Cortex of kidney (tissue), 1 donor: ENCODE measurements around the gene RPN1.
"Not testable (repeated sequence)": the region's sequence is repeated elsewhere in the genome, so short reads cannot be mapped to it uniquely, and the experiment has no call there.

Experiments used
- DNase-seq: peaks from one replicate; lab custom pipeline; 2025; lab: John Stamatoyannopoulos, UW

Gene RPN1

DNA sequence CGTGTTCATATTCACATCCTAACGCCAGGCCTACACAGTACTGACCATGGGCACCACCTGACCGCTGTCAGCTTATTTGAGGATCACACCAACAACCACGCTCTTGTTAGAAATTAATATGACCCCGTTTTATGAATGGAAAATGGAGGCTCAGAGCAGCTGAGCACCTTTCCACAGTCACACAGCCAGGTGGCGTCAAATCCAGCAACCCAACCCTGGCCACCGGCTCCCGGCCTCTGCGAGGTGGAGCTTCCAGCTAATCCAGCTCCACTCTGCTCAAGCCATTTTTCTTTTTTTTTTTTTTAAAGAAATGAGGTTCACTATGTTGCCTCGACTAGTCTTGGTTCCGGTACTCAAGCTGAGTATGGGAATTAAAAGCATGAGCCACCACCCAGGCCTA is 41.3 kb downstream of the RPN1 start:
- DNase-seq: no peak

DNA sequence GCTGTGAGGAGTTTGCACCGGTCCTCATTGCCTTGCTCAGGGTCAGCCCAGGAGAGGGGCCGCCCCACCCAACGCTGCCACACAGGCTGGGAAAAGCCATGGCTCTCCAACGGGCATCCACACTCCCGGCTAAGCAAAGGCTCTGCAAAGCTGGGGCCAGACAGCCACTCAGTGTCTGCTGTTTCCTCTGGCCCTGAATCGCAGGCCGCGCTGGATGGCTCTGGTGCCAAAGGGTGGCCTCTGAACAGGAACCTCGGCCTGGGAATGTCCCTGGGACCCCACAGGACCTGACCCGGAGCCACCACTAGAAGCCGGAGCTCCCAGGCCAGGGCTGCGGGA is 42.9 kb downstream of the RPN1 start:
- no peak for DNase-seq

DNA sequence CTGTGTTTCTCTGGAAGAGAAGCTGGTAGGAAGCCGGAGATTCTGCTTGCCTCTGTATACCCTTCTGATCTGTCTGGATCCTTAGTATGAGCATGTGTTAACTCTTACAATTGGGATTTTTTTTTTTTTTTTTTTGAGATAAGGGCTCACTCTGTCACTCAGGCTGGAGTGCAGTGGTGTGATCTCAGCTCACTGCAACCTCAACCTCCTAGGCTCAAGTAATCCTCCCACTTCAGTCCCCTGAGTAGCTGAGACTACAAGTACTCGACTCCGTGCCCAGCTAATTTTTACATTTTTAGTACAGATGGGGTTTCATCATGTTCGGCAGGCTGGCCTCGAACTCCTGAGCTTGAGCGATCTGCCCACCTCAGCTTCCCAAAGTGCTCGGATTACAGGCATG is 44.5 kb downstream of the RPN1 start:
- DNase-seq: no peak

DNA sequence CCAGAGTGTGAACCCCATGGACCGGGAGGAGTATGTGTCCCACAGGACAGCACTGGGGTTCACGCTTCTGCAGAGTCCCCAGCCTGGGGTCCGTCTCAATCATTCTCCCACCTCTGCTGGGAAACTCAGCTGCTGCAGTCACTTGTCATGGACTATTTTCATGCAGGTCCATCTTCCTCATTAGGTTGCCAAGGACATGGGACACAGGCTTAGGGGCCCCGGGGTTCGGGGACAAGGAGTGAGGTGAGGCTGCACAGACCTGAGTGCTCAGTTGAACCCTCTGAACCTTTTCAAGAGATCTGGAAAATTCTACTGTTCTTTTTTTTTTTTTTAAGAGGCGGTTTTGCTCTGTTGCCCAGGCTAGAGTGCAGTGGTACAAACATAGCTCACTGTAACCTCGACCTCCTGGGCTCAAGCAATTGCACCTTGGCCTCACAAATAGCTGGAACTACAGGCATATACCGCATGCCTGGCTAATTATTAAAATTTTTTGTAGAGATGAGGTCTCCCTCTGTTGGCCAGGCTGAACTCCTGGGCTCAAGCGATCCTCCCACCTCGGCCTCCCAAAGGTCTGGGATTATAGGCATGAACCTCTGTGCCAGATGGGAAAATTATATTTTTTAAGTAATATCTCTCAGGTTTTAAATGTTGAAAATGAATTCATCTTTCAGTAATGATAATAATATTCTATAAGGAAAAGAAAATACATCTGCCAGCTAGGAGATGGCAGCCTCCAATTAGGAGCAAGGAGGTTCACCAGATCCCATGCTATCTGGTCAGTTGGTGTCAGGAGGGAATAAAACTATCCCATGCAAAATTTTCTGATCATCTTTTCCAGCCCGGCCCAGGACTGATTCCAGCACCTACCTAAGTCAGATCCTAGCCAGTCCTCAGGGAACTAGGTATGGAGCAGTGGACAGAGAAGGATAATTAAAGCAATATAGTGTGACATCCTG is 45.2 kb downstream of the RPN1 start:
- DNase-seq: no peak

DNA sequence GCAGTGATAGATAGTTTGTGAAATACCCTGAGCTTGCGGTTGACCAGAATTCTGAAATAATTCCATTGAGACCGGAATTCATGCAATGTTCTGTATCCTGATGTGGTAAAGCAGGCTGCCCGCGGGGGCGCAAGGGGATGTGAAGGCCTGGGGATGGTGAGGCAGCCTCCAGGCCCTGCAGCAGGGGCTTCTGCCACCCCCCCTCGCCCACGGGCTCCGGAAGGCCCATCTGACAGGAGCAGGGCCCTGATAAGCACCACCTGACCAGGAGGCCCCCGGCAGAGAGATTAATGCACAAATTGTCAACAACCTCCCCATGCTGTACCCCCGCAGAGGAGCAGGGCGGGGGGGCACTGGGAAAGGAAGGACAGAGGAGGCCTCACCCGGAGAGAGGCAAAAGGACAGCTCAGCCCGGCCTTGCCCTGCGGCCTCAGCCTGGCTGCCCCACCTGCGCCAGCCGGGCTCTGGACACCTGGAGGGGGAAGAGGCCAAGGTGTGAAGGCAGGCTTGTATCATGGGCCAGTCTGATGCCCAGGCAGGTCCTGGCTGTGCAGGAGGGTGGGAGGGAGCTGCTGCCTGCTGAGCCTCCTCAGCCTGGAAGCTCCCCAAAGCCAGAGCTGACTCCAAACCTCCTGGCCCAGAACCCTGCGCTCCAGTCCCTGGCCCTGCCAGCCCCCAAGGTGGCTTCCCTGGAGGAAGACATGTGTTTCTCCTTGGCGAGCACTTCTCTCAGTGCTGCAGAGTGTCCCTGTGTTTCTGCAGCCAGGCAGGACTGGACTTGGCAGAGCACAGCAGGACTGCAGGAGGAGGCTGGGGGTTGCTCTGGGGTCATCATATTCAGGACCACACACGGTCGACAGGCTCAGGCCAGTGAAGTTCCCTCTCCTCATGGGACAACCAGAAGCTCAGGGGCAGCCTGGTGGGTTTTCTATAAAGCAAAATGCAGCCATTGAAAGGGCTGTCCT is 46.5 kb downstream of the RPN1 start:
- no peak for DNase-seq

DNA sequence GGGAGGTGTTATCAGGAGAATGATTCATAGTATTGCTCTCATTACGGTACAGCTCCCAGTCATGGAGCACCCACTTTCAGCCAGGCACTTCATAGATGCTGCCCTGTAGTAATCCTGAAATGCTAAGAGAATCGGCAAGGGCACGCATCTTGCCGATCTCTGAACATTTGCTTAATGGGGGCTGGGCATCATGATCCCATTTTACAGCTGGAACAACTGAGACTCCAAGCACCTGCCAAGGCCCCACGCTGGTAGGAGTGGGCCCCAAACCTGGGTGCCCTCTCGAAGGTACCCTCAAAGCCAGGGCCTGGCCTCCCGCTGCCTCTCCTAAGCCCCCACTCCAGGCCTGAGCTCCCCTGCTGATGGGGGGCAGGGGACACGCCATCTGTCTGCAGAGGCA is 47.3 kb downstream of the RPN1 start:
- no peak for DNase-seq

DNA sequence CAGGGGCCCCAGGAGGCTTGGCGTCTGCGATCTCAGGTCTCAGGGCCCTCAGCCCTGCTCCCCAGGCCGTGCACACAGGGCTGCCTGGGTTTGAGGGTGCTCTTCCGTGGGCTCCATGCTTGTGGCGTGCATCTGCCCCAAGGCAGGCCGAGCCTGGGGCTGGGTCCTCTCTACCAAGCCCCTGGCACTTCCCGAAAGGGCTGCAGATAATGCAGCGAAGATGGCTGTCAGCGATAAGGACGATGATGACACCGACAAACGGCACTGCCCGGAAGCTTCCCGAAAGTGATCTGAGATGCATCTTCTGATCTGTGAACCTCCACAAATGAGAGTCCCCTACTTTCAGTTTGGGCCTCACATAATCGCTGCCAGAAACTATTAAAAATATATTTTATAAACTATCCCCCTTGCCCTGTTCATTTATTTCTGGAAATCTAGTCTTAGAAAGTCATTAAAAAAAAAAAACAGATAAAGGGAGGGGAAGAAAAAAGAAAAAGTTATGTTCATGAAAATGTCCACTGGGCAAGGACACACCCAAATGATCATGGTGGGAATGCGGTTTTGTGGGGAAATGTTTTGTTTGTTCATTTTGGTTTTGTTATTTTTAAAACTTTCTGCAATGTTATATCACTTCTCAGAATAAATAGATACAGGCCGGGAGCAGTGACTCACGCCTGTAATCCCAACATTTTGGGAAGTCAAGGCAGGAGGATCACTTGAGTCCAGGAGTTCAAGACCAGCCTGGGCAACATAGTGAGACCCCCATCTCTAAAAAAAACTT is 51.5 kb downstream of the RPN1 start:
- no peak for DNase-seq

DNA sequence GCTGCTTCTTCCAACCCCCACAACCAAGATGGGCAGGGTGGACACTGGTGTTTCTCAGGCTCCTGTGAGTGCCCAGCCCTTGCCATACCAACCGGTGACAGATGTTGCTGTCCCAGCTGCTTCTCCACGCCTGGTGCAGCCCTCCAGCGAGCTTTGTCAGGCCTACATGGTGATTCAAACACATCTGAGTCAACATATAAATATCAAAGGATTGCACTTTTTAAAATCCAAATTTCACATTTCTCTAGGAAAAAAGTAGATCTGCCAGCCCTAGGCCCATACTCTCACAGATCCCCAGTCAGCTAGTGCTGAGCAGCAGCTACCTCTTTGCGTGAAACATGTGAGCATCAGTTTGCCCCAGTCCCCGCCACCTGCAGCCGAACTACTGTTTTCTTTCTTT is 52.7 kb downstream of the RPN1 start:
- DNase-seq: no peak

DNA sequence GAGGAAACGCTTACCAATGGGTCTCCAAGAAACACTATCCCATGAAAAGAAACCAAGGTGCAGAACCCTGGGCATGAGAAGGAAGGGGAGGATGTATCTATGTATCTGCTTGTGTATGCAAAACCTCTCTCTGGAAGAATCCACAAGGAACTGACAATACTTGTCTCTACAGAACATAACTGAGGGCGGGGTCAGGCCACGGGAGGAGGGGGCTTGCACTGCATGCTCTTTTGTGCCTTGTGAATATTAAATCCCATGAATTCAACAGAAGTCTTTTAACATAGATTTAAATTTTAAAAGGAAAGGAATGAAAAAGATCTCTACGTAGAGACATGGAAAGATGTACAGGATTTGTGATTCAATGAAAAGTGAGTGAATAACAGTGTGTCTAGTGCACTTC is 57.8 kb downstream of the RPN1 start:
- DNase-seq: no peak

DNA sequence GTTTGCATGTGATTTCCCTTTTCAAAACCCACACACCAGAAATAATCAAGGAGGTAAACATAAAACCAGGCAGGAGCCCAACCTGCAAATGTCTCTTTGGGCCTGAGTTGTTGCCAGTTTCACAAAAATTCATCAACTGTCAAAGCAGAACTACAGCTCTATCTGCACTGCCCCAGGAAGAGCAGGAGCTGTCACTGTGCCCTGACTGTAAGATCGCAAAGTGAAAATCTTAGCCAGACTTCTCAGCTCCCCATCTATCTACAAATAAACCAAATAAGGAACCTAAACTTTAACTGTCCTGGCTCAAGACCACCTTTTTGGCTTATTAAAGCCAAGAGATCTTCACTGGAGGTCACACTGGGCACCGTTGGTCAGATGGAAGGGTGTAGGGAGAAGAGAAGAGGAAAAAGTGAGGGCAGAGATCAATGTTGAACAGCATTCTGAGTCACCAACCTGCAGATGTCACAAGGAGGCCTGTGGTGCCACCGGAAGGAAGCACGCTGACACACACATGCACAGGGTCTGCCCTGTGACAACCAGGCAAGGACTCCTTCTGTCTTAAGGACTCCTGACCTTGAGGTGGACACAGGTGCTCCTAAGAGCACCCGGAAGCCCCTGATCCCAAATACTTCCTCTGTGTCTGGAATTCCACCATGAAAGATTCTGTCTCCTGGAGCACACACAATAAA is 58.7 kb downstream of the RPN1 start:
- no peak for DNase-seq

DNA sequence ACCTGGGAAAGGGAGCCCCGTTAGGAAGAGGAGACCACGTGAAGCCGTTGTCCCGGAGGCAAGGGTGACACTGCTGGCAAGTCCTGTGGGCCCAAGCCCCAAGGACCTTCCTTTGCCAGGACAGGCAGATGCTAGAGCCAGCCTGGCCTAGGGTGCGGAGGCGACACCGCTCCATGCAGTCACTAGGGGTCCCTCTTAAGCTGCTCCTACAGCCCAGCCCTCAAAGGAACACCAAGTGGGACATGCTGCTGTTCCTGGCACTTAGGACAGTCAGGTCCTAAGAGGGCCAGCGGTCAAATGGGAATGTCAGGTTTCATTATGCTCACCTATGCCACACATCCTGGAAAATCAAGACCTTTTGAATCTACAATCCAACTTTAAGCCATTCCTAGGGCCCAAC is 59.7 kb downstream of the RPN1 start:
- DNase-seq: no peak

DNA sequence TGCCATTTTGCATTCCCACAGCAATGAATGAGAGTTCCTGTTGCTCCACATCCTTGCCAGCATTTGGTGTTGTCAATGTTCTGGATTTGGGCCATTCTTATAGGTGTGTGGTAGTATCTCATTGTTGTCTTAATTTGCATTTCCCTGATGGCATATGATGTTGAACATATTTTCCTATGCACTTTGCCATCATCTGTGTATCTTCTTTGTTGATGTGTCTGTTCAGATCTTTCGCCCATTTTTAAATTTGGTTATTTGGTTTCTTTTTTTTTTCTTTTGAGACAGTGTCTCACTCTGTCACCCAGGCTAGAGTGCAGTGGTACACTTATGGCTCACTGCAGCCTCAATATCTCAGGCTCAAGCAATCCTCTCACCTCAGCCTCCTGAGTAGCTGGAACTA is 60.6 kb downstream of the RPN1 start:
- not testable (repeated sequence) for DNase-seq

DNA sequence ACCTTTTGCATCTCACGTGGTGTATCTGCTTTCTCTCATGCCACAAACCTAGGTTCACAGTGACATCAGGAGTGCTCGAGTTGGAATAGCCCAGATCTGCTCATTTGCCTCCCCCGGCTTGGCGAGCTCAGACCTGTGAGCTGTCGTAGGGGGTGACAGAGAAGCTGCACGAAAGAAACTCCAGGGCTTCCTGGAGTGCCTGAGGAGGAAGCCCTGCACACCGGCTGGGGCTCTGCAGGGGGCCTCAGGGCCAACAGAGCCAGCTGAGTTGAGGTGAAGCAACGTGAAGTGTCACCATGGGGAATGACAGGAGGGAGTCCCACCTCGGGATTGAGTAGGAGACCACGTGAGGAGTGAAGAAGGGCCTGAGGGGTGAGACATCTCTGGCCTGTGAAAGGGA is 62.5 kb downstream of the RPN1 start:
- DNase-seq: no peak

DNA sequence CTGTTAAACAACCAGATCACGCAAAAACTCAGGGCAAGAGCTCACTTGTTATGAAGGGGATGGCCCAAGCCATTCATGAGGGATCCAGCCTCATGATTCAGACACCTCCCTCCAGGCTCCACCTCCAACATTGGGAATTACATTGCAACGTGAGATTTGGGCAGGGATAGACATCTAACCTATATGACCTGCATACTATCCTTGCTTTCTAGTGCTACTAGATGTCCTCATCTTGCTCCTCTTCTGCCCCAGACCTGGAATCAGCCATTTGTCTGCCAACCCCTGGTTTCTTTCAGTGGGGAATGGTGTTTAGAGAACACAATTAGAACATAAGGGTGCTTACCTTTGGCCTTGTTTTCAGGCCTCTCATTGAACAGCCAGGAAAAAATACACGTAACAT is 63.2 kb downstream of the RPN1 start:
- DNase-seq: no peak

DNA sequence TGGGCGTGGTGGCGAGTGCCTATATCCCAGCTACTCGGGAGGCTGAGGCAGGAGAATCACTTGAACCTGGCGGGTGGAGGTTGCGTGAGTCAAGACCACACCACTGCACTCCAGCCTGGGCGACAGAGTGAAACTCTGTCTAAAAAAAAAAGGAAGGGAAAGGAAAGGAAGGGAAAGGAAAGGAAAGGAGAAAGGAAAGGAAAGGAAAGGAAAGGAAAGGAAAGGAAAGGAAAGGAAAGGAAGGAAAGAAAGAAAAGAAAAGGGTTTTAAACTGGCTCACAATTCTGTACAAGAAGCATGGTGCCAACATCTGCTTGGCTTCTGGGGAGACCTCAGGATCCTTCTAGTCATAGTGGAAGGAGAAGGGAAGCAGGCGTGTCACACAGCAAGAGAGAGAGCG is 63.7 kb downstream of the RPN1 start:
- DNase-seq: not testable (repeated sequence)

DNA sequence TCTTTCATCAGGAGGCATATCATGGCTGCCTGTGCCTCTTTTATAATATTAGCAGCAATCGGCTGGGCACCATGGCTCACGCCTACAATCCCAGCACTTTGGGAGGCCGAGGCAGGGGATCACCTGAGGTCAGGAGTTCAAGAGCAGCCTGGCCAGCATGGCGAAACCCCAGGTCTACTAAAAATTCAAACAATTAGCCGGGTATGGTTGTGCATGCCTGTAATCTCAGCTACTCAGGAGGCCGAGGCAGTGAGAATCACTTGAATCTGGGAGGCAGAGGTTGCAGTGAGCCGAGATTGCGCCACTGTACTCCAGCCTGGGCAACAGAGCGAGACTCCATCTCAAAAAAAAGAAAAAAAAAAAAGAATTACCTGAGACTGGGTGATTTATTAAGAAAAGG is 64.2 kb downstream of the RPN1 start:
- not testable (repeated sequence) for DNase-seq

DNA sequence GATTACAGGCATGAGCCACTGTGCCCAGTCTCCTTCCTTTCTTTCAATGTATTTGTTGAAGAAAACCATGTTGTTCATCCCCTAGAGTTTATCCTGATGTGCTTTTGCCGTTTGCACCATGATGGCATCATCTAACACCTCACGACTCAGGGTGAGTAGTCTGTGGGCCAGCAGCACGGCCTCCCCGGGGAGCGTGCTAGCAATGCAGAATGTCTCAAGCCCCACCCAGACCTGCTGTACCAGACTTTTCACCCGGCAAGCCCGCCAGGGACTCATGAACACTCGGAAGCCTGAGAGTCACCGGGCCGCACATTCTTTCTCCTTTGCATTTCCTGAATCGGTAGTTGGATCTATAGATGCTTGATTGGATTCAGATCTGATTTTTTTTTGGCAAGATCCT is 64.6 kb downstream of the RPN1 start:
- no peak for DNase-seq

DNA sequence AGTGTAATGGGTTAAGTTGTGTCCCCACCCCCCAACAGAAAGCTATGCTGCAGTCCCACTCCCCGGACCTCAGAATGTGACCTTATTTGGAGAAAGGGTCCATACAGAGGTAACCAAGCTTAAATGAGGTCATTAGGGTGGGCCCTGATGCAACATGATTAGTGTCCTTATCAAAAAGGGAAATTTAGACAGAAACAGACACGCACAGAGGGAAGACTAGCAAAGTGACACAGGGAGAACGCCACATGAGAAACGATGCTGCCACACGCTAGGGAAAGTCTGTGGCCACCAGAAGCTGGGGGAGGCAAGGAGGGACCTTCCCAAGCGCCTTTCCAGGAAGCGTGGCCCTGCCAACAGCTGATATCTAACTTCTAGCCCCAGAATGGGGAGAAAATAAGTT is 65.4 kb downstream of the RPN1 start:
- DNase-seq: no peak

DNA sequence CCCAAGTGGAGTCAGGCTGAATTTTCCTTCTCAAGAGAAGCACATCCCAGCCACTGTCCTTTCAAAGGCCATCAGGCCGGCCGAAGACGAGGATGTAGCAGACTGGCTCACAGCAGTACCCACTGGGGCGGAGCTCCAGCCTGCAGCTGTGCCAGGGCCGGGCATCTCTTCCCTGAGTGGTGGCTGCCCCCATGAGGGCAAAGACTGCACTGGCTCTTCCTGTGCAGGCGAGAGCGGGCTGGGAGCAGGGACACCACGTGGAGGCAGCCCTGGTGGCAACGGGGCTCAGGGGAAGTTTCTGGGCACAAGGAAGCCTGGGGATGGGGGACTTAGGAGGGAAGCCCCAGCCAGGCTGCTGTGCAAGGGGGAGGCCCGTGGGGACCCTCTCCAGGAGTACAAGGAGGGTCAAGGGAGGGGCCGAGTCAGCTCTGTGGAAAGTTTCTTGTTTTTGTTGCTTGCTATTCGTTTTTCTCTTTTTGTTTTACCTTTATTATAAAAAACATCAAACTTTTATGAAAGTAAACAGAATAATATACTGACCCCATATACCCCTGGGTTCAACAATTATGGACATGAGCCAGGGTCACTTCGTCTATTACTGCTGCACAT is 66.1 kb downstream of the RPN1 start:
- DNase-seq: no peak

DNA sequence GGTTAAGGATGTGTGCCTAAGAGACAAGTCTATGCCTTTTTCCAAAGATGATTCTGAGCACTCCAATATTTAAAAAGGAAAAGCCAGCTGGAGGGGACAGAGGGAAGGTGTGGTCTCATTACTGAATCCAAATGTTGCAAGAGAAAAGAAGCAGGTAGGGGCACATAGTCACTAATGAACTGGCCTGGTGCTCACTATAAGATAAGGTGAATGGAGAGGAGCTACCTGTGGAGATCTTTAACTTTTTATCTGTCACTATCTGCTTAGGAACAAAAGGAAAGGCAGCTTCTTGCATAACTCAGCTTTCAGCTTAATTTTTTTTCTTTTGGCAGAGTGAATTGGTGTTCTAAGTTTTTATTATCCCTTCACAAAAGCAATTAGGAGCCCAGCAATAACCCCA is 69.1 kb downstream of the RPN1 start:
- no peak for DNase-seq

DNA sequence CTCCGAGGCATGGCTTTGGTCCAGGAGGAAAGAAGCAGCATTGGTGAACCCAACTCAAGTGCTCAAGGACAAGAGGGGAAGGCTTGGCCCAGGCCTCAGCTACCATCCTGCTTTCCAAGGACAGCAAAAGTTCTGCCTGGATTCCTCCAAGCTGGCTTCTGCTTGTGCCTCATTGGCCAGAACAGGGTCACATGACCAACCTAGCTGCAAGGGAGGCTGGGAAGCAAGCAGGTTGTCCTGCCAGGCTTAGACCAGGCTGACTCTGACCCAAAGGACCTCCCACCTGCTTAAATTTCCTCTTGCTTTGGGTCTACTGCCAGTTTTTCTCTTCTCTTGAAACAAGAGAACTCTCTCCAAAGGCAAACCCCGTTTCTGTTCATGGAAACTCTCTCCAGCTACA is 70.7 kb downstream of the RPN1 start:
- no peak for DNase-seq
